GM19372 (cell line): ENCODE measurements around the gene NOL4L.
"Not testable (repeated sequence)": the region's sequence is repeated elsewhere in the genome, so short reads cannot be mapped to it uniquely, and the experiment has no call there.

Source experiments
- ATAC-seq: cut with Tn5 transposase; IDR thresholded peaks from one replicate; pipeline ENCODE4 v1.9.1; 2021; ENCODE audit warnings: mild to moderate bottlenecking, low read depth, moderate library complexity; ENCODE audit not compliant: unreplicated experiment

The NOL4L gene

DNA sequence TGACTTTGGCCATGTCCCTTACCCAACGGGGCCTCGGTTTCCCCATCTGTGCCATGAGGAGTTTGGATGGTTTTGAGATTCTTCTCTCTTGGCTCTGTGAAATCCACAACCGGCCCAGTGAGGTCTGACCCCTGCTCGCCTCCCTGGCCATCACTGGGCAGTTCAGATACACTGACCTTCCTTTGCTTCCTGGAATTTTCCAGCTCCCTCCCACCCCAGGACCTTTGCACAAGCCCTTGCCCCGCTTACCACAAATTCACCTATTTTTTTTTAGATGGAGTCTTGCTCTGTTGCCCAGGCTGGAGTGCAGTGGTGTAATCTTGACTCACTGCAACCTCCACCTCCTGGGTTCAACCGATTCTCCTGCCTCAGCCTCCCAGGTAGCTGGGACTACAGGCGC lies 12.6 kb upstream of the NOL4L start:
- ATAC-seq = no peak

DNA sequence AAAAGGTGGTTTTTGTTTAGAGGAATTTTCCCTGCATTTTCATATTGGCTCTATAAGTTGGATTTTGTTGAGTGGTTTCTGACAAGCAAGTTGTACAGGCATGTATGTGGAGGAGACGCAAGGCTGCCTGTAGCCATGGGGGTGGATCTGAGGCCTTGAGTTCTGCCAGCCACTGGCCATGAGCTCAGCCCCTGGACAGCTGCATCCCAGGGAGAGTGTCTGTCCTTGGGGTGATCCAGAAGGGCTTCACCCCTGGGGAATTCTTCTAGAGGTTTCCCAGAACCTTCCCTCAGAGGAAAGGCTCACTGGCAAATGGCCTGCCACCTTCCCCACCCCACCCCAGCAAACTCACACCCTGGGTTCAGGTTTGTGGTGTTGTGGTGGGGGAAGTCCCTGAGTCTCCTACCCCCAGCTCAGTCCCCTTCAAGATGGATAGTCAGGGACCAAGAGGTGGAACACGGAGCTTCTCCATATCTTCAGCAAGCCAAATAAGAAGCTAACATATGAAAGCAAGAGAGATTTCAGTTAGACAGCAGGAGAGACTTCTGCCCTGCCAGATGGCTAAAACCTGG lies 11.6 kb upstream of the NOL4L start:
- ATAC-seq = no peak

DNA sequence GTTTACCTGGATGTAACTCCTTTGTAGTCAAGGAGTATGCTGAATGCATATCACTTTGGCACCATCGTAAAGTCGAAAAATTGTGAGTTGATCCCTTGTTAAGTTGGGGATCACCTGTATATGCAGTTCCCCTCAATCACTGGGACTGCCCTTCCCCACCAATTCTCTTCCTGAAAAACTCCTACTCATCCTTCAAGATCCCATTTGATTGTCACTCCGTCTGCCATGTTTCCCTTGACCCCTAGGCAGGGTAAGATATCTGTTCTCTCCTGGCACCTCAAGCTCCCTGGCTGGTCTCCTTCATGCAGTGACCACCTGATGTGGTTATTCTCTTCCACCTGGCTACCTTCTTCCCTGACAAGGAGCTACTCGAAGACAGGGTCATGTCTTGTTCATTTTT lies 10.0 kb upstream of the NOL4L start:
- ATAC-seq = no peak

DNA sequence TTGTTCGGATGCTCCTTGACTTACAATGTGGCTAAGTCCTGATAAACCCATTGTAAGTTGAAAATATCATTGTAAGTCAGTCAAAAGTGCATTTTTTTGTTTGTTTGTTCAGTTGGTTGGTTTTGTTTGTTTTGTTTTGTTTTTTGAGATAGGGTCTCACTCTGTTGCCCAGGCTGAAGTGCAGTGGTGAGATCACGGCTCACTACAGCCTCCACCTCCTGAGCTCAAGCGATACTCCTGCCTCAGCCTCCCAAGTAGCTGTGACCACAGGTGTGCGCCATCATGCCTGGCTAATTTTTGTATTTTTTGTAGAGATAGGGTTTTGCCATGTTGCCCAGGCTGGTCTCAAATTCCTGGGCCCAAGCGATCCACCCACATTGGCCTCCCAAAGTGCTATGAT lies 9.5 kb upstream of the NOL4L start:
- not testable (repeated sequence) for ATAC-seq

DNA sequence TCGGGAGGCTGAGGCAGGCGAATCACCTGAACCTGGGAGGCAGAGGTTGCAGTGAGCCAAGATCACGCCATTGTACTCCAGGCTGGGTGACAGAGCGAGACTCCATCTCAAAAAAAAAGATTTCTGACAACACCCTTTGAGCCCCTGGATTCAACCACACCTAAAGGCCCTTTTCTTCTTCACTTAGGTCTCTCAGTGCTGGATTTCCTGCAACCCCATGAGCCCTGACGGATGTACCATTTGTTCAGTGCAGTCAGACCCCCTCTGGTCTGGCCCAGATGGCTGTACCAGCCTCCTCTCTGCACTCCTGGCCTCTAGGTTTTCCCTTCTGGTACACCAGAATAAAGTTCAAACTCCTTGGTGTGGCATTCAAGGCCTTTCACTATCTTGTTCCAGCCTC lies 9.1 kb upstream of the NOL4L start:
- ATAC-seq = no peak

DNA sequence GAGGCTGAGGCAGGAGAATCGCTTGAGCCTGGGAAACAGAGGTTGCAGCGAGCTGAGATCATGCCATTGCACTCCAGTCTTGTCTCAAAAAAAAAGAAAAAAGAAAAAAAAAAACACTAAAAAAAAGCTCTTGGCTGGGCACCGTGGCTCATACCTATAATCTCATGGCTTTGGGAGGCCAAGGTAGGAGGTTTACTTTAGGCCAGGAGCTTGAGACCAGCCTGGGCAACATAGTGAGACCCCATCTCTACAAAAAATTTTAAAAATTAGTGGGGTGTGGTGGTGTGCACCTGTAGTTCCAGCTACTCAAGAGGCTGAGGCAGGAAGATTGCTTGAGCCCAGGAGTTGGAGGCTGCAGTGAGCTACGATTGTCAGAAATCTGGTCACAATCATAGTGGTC lies 7.5 kb upstream of the NOL4L start:
- not testable (repeated sequence) for ATAC-seq

DNA sequence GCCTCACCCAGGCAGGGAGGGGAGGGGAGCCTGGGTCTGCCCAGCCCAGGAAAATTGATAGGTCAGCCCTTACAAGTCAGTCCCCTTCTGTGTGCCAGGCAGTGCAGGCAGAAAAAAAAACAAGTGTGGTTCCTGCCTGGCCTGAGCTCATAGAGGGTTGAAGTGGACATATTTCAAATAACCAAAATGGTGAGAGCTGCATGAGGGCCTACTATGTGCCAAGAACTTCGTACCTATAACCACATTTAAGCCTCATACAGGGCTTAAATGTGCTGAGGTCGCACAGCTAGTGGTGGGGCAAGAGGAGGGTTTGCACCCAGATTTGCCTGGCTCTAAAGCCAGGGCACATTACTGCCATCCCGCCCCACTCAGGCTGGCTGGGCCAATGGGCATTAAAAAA lies 6.9 kb upstream of the NOL4L start:
- no peak for ATAC-seq

DNA sequence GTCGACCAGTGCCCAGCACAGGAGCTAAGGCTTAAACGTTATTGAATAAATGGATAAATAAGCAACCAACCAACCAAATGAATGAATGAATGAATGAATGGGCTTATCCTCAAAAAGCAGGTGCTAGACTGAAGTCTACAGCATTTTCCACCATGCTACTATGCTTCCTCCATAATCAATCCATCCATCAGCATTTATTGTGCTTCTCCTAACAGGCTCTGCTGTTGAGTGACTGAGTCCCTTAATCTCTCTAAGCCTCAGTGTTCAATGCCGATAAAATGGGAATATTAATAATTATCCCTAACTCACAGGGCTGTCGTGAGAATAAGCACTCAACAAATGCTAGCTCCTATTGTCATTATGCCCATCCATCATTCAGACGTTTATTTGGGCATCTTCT lies 4.6 kb upstream of the NOL4L start:
- no peak for ATAC-seq

DNA sequence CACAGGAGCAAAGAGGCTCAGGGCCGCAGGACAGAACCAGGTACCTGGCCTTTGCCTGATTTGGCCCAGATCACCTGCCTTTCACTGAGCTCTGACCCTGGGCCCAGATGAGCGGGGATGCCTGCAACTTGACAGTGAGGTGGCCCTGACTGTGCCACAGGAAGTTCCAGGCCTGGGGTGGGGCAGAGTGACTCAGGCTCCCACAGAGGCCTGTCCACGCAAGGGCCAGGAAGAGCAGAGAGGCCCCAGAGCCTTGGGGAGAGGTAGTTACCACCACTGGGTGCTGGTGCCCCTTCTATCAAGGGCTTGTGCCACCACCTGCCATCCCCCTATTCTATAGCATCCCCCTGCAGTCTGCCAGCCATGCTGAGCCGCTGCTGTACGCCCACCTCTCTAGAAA lies 4.1 kb upstream of the NOL4L start:
- ATAC-seq = no peak

DNA sequence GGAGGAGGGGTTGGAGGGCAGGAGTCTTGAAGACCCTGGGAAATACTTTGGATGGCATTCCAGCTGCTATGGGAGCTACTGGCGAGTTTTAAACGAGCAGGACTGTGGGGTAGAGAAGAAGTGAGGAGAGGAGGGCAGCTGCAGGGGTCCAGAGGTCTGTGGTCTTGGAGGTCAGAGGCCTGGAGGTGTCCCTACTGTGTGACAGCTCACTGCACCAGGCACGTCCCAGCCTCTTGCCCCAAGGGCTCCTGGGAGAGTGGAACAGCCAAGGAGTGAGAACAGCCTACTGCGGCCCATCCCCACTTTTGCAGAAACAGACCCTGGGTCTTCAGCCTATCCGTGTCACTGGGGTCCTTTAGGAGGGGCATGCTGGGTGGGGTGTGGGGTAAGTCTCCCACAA lies 2.9 kb upstream of the NOL4L start:
- no peak for ATAC-seq

DNA sequence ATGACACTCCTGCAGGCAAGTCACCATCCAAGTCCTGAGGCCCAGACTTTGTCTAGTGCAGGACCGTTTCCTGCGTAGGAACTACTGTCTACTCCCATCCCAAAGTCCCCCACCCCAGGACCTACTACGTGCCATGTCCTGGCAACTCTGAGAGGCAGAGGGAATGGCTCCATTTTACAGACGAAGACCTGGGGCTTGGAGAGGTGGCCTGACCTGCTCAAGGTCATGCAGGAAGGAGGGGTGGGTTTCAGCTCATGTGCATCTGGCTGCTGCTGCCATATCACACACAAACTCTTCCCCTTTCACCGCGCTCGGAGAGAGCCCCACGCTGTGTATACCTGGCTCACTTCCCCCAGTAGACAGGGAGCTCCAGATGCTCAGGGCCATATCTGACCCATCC lies 1.2 kb upstream of the NOL4L start:
- no peak for ATAC-seq

DNA sequence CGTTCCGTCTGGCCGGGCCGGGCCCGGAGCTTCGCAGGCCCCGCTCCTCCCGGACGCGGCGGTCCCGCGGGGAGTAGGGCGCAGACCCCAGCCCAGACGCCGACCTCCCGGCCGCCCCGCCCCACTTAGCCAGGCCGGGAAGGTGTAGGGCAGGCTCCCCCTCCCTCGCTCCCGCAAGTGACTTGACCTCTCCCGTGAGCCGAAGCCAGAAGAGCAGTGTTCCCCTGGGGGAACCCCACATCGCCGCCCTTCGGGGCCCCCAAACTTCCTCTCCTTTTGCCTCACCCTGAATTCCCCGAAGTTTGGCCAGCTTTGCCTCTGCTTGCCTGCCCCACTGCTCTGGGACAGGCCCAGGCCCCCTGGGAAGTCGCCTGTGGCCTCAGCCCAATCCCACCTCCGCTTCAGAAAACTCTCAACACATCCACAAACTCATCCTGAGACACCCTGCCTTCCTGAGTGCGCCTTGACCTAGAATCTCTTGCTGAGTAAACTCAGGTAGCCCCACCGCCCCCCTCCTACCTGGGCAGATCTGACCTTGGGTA lies 524 bp upstream of the NOL4L start:
- no peak for ATAC-seq

DNA sequence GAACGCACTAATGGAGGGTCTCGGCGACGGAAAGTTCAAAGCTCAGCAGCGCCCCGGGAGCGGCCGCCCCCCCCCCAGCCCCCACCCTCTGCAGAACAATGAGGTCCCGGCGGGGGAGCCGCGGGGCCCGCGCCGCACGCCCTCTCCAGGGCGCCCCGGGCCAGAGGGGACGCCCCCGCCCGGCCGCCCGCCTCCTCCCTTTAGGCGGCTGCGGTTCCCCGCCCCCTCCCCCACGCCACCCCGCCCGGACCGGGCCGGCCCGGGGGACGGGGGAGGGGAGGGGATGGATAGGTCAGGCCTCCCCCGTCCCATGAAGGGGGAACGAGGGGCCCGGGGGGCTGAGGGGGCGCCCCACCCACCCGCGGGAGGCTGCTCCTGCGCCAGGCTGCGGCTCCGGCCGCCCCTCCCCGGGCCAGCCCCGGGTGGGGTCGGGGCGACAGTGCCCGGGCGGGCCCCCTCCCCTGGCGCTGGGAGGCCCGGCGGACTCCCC lies 1.5 kb downstream of the NOL4L start:
- no peak for ATAC-seq

DNA sequence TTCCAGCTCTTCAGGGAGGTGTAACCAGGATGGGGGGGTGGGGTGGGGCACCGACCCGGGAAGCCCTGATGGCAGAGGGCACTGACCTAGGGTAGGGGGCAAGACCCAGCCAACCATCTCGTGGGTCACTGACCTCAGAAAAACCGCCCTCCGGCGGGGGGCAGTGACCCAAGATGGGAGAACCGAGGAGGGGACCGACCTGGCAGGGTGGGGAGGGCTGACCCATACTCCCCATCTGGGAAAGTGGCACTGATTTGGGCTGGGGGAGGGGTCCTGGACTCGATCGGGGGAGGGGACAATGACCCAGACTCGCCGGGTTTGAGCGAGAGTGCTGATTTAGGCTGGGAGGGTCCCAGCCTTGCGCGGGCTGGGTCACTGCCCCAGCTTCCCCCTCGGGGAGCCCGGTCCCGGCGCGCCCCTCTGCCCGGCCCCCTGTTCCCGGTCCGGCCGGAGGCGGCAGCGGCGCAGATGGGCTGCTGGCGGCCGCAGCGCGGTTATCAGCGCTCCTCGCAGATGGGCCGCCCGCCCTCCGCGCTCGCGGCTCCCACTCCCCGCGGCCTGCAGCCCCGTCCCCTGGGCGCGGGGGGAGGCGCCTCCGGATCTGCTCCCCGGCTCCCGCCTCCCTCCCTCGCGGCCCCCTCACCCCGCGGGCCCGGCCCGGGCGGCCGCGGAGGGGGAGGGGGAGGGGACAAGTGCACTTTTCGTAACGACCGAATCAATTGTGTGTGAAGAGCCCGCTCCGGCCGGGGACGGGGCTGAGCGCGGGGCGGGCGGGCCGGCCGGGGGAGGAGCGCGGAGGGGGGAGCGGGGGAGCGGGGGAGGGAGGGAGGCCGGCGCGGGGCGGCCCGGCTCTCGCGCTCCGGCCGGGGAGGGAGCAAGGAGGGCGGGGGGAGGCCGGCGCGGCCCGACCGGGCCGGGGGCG lies 2.2 kb downstream of the NOL4L start:
- ATAC-seq = no peak

DNA sequence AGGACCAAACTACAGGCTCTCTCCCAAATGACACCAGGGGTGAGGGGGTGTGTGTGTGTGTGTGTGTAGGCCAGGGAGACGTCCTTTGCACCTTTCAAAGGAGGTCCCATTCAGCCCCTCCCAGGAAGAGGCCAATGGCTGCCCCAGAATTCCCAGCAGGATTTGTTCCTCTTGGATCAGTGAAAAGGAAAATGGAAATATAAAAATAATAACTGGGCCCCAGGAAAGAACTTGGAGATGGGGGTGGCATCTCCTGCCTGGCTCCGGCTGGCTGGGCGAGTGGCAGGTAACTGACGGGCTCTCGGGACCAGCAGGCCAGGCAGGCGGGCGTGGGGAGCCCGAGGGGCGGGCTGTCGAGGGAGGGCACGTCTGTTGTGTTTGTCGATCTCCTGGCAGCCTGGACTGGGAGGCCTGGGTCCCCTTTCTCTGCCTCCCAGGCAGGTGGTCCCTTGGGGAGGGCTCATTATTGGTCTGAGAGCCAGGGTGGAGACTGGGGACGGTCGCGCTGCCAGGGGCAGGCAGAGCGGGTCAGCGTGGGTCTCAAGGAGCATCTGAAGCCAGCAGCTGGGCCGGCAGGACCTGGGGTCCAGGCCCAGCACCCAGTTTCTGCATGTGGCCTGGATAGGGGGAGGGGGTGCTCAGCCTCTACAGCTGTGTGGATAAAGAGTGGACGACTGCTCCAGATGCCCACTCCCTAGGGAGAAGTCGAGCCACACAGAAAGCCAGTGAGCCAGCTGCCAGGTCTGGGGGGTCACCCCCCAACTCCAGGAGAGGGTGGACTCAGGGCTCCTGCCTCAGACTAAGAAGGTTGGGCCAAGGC lies 3.1 kb downstream of the NOL4L start:
- ATAC-seq = no peak

DNA sequence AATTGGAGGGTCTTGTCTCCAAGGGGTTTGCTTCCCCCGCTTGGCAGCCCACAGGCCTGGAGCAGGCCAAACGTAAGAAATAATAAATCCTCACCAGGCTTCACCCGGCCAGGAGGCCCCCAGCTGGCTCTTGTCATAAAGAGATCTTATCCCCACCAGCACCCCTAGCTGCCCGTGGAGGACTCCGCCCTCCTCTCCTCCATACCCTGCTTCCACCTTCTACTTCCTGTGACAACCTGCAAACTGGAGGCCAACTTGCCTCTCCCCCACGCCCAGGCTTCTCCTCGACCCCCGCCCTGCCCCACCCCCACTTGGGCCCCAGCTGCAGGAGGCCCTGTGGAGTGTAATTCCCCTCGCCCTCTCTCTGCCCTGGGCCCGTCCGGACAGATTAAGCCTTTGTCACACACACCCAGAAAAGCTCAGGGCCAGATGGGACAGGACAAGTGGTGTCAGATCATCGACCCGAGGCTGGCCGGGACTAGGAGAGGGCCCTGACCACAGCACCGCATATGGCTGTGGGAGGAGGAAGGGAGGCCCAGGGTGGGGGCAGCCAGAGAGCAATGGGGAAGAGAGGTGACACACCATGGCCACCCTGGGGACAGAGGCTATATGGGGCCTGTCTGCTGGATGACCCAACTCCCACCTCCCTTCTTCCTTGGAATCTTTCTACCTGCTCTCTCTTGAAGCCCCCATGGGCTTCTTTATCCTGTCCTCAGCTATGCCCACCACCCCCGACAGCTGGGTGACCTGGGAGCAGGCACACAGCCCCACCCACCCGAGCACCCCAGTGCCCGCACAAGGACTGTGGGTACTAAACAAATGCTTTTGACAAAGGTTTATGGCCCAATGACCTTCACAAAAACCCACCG lies 3.9 kb downstream of the NOL4L start:
- ATAC-seq = no peak

DNA sequence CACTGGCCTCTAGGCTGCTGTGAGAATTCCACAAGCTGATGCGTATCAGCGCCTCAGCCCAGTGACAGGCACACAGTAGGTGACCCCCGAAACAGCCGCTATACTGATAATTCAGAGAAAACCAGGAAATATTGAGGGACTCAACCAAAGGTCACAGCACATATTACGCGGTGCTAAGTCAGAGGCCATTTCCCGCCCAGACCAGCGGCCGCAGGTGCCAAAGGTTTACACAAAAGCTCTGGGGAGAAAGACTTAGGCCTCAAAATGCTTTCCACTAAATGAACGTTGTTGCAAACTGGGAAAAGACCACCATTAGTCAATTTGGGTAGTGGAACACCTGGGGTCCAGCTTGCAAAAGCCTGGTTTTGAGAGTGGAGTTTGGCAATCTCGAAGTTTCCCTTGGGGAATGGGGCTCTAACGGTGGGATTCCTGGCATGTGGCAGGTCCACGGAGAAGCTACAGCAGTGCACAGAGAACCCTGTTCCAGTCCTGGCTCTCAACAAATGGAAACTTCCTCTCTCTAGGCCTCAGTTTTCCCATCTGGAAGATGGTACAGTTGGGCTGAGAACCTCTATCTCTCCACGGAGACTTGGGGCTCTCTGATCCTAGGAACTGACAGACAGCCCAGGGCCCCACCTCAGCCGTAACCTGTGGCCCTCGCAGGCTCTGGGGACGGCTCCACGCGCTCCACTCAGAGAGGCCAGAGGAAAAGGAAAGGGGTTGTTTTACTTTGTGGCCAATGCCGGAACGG lies 4.7 kb downstream of the NOL4L start:
- no peak for ATAC-seq

DNA sequence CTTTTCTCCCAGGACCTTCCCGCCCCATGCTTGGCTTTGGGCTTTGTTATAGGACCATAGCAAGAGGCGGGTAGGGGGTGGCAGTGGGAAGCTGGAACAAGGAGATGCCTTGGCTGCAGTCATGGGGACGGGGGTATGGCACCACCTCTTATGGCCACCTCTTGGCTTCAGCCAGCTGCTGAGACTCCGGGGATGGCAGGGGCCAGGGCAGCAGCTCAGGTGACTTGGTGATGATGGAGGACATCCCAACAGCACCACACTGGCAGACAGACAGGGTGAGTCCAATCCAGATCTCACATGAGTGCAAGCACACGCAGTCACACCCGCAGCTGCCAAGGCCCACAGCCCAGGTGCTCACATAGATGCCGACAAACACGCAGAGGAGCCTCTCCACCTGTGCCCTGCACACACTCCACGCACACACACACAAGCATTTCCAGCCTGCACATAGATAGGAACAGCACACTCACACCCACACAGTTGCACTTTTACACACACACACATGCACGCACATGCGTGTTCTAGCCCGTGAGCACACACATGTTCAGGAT lies 6.2 kb downstream of the NOL4L start:
- no peak for ATAC-seq

DNA sequence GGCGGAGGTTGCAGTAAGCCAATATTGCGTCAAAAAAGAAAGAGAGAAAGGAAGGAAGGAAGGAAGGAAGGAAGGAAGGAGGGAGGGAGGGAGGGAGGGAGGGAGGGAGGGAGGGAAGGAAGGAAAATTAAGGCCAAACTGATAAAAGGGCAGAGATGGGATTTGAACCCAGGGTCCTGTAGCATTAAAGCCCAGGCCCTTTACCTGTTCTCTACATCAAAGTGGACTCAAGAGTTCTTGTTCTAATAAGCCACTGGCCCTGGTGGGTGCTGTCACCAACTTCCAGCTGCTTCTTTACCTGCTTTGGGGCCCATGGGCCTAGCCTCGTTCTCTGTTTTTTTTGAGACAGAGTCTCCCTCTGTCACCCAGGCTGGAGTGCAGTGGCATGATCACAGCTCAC lies 7.1 kb downstream of the NOL4L start:
- ATAC-seq = not testable (repeated sequence)
